Esophagus muscularis mucosa (tissue), 3 donors: Measurements from ENCODE around the gene RSL1D1.

Source experiments
- CTCF ChIP-seq, 3 experiments: fragments of 200-600 bp in 2 of 3; fragments of 450-650 bp in 1 of 3; sonication (generic) in 2 of 3; IDR thresholded peaks; one replicate each; pipeline ENCODE4 v1.5.1; 2017 to 2019; ENCODE audit warnings: antibody characterized with exemption in 3 of 3, mild to moderate bottlenecking in 2 of 3, moderate library complexity in 1 of 3
- POLR2A ChIP-seq: fragments of 450-650 bp; IDR thresholded peaks from one replicate; pipeline ENCODE4 v1.6.1; 2017; ENCODE audit warnings: antibody characterized with exemption, moderate library complexity, mild to moderate bottlenecking, low read depth

GRCh38 chr16:11843861-11844260, 7.5 kb downstream of the RSL1D1 start:
- no peak for TF ChIP-seq CTCF (IDR thresholded peaks at IDR 0.05)
- no peak for TF ChIP-seq POLR2A
